PC-9 (cell line): Measurements from ENCODE around the gene DTYMK. TPM values are rescaled to one million over a fixed set of nuclear protein-coding genes. Genes with fewer than 3 reads are reported as not detected.
A peak's percentile ranks its signal among the peaks of the same experiment; 100 is the strongest.

Experiments used
- BruUV-seq: library from RNA; stranded (reverse); fragments of 400-500 nt; replicated peaks from 2 replicates; lab custom pipeline; 2021; lab: Mats Ljungman, UMichigan
- CTCF ChIA-PET: fragments of 300-600 bp; sonication (Branson Sonifier 250); formaldehyde crosslinking; loops from one replicate; lab custom pipeline; 2022; ENCODE audit warnings: antibody characterized with exemption; lab: Charles Lee
- POLR2A ChIA-PET: fragments of 300-600 bp; sonication (Branson Sonifier 250); formaldehyde crosslinking; loops from one replicate; lab custom pipeline; 2022; ENCODE audit warnings: antibody characterized with exemption; ENCODE audit not compliant: unreplicated experiment; lab: Charles Lee
- DNase-seq, 2 experiments: peaks; one replicate each; pipeline versions ENCODE4 v3.0.0 to v3.0.0-alpha.2; 2015 to 2022; ENCODE audit warnings: mixed read lengths in 1 of 2
- H2AFZ ChIP-seq: fragments of 200-600 bp; sonication (generic); 2 replicates; pipeline ENCODE4 v1.8.1; 2017; ENCODE audit warnings: antibody characterized with exemption
- H3F3A ChIP-seq: fragments of 200-600 bp; sonication (generic); 2 replicates; pipeline ENCODE4 v1.8.1; 2017; ENCODE audit warnings: antibody characterized with exemption, mild to moderate bottlenecking, low read depth; ENCODE audit not compliant: insufficient read depth
- H3K27ac ChIP-seq: fragments of 200-600 bp; sonication (generic); 2 replicates; pipeline ENCODE4 v1.6.1; 2016; ENCODE audit warnings: mixed run types
- H3K27me3 ChIP-seq: fragments of 200-600 bp; sonication (generic); 2 replicates; pipeline ENCODE4 v1.6.1; 2016; ENCODE audit warnings: low read depth, mixed run types; ENCODE audit not compliant: insufficient read depth
- H3K36me3 ChIP-seq: fragments of 200-600 bp; sonication (generic); 2 replicates; pipeline ENCODE4 v1.6.1; 2016; ENCODE audit warnings: low read depth, mixed run types
- H3K4me1 ChIP-seq: fragments of 200-600 bp; sonication (generic); replicated peaks from 2 replicates; pipeline ENCODE4 v1.6.1; 2016; ENCODE audit warnings: mixed run types; ENCODE audit not compliant: insufficient read depth
- H3K4me2 ChIP-seq: fragments of 200-600 bp; sonication (generic); 2 replicates; pipeline ENCODE4 v1.6.1; 2017; ENCODE audit warnings: mixed run types
- H3K4me3 ChIP-seq: fragments of 200-600 bp; sonication (generic); 2 replicates; pipeline ENCODE4 v1.6.1; 2016; ENCODE audit warnings: mixed run types
- H3K79me2 ChIP-seq: fragments of 200-600 bp; sonication (generic); 2 replicates; pipeline ENCODE4 v1.6.1; 2017; ENCODE audit warnings: low read depth, mixed run types
- H3K9me2 ChIP-seq: fragments of 200-600 bp; sonication (generic); 2 replicates; pipeline ENCODE4 v1.8.1; 2017; ENCODE audit warnings: mild to moderate bottlenecking; ENCODE audit not compliant: insufficient read depth
- H3K9me3 ChIP-seq: fragments of 200-600 bp; sonication (generic); 2 replicates; pipeline ENCODE4 v1.8.1; 2016; ENCODE audit warnings: low read depth; ENCODE audit not compliant: insufficient read depth
- H4K20me1 ChIP-seq: fragments of 200-600 bp; sonication (generic); 2 replicates; pipeline ENCODE4 v1.8.1; 2017; ENCODE audit not compliant: insufficient read depth
- CTCF ChIP-seq: fragments of 200-600 bp; sonication (generic); conservative IDR thresholded peaks from 2 replicates; pipeline ENCODE4 v1.6.1; 2017; ENCODE audit warnings: mixed run types, antibody characterized with exemption, mild to moderate bottlenecking, moderate library complexity
- EZH2 ChIP-seq: fragments of 200-600 bp; sonication (generic); IDR thresholded peaks from 2 replicates; pipeline ENCODE4 v1.8.0; 2017; ENCODE audit warnings: antibody characterized with exemption, low read depth
- intact Hi-C: fragments of 100-400 bp; cut with micrococcal nuclease; formaldehyde crosslinking; loops from one replicate; pipeline ENCODE4 v1.10.0; 2022; ENCODE audit not compliant: unreplicated experiment
- total RNA-seq: library from RNA; stranded (reverse); gene quantifications from 2 replicates; pipeline ENCODE4 v1.2.3, GENCODE V29; 2021

The DTYMK gene
- total RNA-seq, 1 experiment from 2014 or later = 183 TPM

DNA sequence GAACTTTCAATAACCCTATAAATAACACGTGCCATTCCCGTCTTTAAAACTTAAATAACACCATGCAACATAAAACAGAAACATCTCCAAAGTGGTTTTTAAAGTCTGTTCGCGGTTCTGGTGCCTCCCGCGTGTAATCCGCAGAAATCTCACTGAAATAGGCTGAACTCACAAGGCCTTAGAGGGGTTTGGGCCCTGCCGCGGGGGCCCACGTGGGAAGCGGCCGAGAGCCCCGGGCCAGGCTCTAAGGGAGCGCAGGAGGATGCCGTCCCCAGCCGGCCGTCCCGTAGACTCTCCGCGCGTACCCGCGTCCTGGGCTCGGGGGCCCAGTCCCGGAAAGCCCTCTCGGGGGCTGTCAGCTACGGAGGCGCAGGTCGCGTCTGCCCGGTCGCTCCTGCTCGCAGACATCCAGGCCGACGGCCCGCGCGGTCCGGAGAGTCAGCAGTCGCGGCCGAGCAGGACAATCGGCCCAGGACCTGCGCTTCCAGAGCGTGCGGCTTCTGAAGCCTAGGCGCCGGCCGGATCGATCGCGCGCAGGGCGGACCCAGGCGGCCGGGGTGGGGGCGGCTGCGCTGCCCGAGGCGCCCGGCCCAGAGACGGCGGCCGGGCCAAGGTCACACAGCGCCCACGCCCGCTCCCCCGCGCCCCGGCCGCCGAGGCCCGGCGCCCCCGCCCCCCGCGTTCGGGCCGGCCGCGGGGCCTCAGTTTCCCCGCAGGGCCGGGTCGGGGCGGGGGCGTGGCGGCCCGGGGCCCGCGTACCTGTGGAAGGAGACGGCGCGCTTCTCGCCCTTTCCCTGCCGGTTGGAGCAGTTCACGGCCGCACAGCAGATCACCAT lies 50.2 kb downstream of the DTYMK start:
- ChIA-PET POLR2A (interaction anchor here (0.6 kb wide), 2 partner anchors 379 to 1049 kb away, joined by 4 to 6 read pairs; no protein-coding TSS in a partner anchor), CTCF (interaction anchor here (0.7 kb wide), 1 partner anchor 10 kb away, joined by 5 read pairs; no protein-coding TSS in a partner anchor)
- Histone ChIP-seq H3F3A (no peaks in the 10 kb centered on the region), H3K4me1 (peaks cover 25% of the 10 kb centered on the region), H3K9me2 (no peaks in the 10 kb centered on the region), H3K27me3 (no peaks in the 10 kb centered on the region), H3K79me2 (peaks cover 85% of the 10 kb centered on the region), H3K27ac (peak overlapping the region; percentile 43), H2AFZ (peak overlapping the region; percentile 82), H3K36me3 (peaks cover 12% of the 10 kb centered on the region), H4K20me1 (peaks cover 41% of the 10 kb centered on the region), H3K9me3 (no peaks in the 10 kb centered on the region), H3K4me2 (peak overlapping the region; percentile 84), H3K4me3 (peak overlapping the region; percentile 92)
- BruUV-seq = no TSS peak
- intact Hi-C loops = loop anchor here (1.0 to 10.0 kb wide), 2 partner anchors 128 to 362 kb away; partner anchors contain the start of gene STK25
- no peak for TF ChIP-seq CTCF
- TF ChIP-seq EZH2 = no peak
- peak; percentile 44 to 60 for DNase-seq

DNA sequence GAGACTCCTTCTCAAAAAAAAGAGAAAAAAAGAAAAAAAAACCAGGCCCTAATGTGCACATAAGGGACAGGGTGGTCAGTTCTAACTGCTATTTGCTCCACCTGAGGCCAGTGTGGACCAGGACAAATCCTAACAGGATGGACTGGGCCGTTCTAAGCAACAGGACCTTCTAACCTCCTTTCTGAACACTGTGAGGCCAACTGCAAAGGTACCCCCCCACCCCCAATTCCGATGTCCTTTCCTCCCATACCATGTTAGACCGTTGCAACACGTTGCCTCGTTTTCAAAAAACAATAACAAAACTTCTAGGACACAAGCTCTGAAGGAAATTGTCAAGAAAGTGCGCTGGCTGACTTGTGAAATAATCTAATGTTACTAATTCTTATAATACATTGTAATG lies 50.9 kb downstream of the DTYMK start:
- H3K36me3 ChIP-seq = peaks cover 15% of the 10 kb centered on the region
- BruUV-seq = TSS peak; percentile 32
- DNase-seq = no peak
- no peaks in the 10 kb centered on the region for H3K27me3 ChIP-seq
- H3K27ac ChIP-seq = peak overlapping the region; percentile 43
- no peaks in the 10 kb centered on the region for H3F3A ChIP-seq
- intact Hi-C loops = loop anchor here (10.0 kb wide), 1 partner anchor 361 kb away; no protein-coding TSS in a partner anchor
- H3K4me2 ChIP-seq = peak overlapping the region; percentile 84
- peak overlapping the region; percentile 92 for H3K4me3 ChIP-seq
- H4K20me1 ChIP-seq = peaks cover 38% of the 10 kb centered on the region
- peaks cover 85% of the 10 kb centered on the region for H3K79me2 ChIP-seq
- H3K9me2 ChIP-seq = no peaks in the 10 kb centered on the region
- CTCF ChIA-PET = interaction anchor here (0.7 kb wide), 1 partner anchor 9 kb away, joined by 5 read pairs; no protein-coding TSS in a partner anchor
- TF ChIP-seq EZH2 (no peak), CTCF (no peak)
- POLR2A ChIA-PET = no interaction called here
- H3K4me1 ChIP-seq = peaks cover 25% of the 10 kb centered on the region
- no peaks in the 10 kb centered on the region for H3K9me3 ChIP-seq
- peak overlapping the region; percentile 82 for H2AFZ ChIP-seq

- Histone ChIP-seq H3K9me3 (no peaks in the 10 kb centered on the region), H3K27ac (no peak overlapping the region), H3K27me3 (no peaks in the 10 kb centered on the region), H3K4me2 (no peak overlapping the region), H3K9me2 (no peaks in the 10 kb centered on the region), H3K36me3 (peaks cover 15% of the 10 kb centered on the region), H2AFZ (no peak overlapping the region), H3K4me1 (peaks cover 14% of the 10 kb centered on the region), H3K4me3 (no peak overlapping the region), H3F3A (peaks cover 4% of the 10 kb centered on the region; the same call in 1 of the 2 replicates), H3K79me2 (peaks cover 77% of the 10 kb centered on the region), H4K20me1 (peaks cover 28% of the 10 kb centered on the region)
- TF ChIP-seq EZH2 (no peak), CTCF (no peak)
- TSS peak; percentile 3 for BruUV-seq
- intact Hi-C loops = loop anchor here (10.0 kb wide), 1 partner anchor 359 kb away; no protein-coding TSS in a partner anchor
- DNase-seq = no peak
- ChIA-PET CTCF (no interaction called here), POLR2A (interaction anchor here (0.6 kb wide), 1 partner anchor 15 kb away, joined by 10 read pairs; no protein-coding TSS in a partner anchor)
Observed at GRCh38 chr2:241633561-241633960, 53.1 kb downstream of the DTYMK start.
